Skeletal muscle tissue (tissue), 4 donors: ENCODE results near the gene HDAC10. TPM values are rescaled to one million over a fixed set of nuclear protein-coding genes. Genes with fewer than 3 reads are reported as not detected.

Experiments used
- H3K27ac ChIP-seq: one replicate; pipeline ENCODE4 v1.7.0; 2013; ENCODE audit warnings: mild to moderate bottlenecking, low read depth, low read length, inconsistent platforms
- H3K27me3 ChIP-seq, 3 donors: one replicate each; pipeline ENCODE4 v1.7.0; 2013; ENCODE audit warnings: low read length in 3 of 3; ENCODE audit not compliant: control insufficient read depth in 3 of 3, insufficient read depth in 3 of 3
- H3K36me3 ChIP-seq, 3 donors: one replicate each; pipeline ENCODE4 v1.7.0; 2013; ENCODE audit warnings: low read length in 3 of 3; ENCODE audit not compliant: control insufficient read depth in 3 of 3, insufficient read depth in 3 of 3
- H3K4me1 ChIP-seq, 3 donors: one replicate each; pipeline ENCODE4 v1.7.0; 2013; ENCODE audit warnings: low read length in 3 of 3, mild to moderate bottlenecking in 3 of 3; ENCODE audit not compliant: control insufficient read depth in 3 of 3, insufficient read depth in 3 of 3
- H3K4me3 ChIP-seq, 3 donors: one replicate each; pipeline ENCODE4 v1.7.0; 2013; ENCODE audit warnings: low read length in 3 of 3
- H3K9ac ChIP-seq, 3 donors: one replicate each; pipeline ENCODE4 v1.7.0; 2013; ENCODE audit warnings: low read length in 3 of 3, mild to moderate bottlenecking in 3 of 3, moderate library complexity in 2 of 3, low read depth in 1 of 3
- H3K9me3 ChIP-seq, 3 donors: one replicate each; pipeline ENCODE4 v1.7.0; 2013; ENCODE audit warnings: low read length in 3 of 3; ENCODE audit not compliant: control insufficient read depth in 3 of 3
- total RNA-seq: library from RNA; depleted of rRNA; stranded (reverse); fragments of >200 nt; gene quantifications from one replicate; pipeline ENCODE4 v1.2.3, GENCODE V29; 2014
- donor health status: Osteomylitis.

HDAC10 gene
- total RNA-seq, 1 donor from 2014 or later = 8.9 TPM

- Histone ChIP-seq H3K4me3 (no peak overlapping the region), H3K27ac (no peak overlapping the region), H3K27me3 (no peaks in the 10 kb centered on the region), H3K9ac (no peak overlapping the region), H3K36me3 (peaks cover 36 to 45% (median 36%) of the 10 kb centered on the region in 3 donors), H3K9me3 (no peaks in the 10 kb centered on the region), H3K4me1 (no peaks in the 10 kb centered on the region)
These were observed 34.6 kb upstream of the HDAC10 start for GRCh38 chr22:50285568-50286229.

- H3K9ac ChIP-seq = no peak overlapping the region
- no peak overlapping the region for H3K27ac ChIP-seq
- no peaks in the 10 kb centered on the region for H3K9me3 ChIP-seq
- H3K36me3 ChIP-seq = peaks cover 35 to 44% (median 35%) of the 10 kb centered on the region in 3 donors
- H3K27me3 ChIP-seq = no peaks in the 10 kb centered on the region
- H3K4me3 ChIP-seq = no peak overlapping the region
- no peaks in the 10 kb centered on the region for H3K4me1 ChIP-seq
These were observed 33.4 kb upstream of the HDAC10 start for GRCh38 chr22:50284479-50284878.

- Histone ChIP-seq H3K4me1 (no peaks in the 10 kb centered on the region), H3K9ac (no peak overlapping the region), H3K9me3 (no peaks in the 10 kb centered on the region), H3K27me3 (no peaks in the 10 kb centered on the region), H3K27ac (no peak overlapping the region), H3K36me3 (peaks cover 28 to 44% (median 29%) of the 10 kb centered on the region in 3 donors), H3K4me3 (no peak overlapping the region)
These were observed 32.8 kb upstream of the HDAC10 start for GRCh38 chr22:50283821-50284220.

GRCh38 chr22:50282361-50283155 is 31.5 kb upstream of the HDAC10 start:
- H3K27ac ChIP-seq = no peak overlapping the region

GRCh38 chr22:50281957-50282356 is 30.9 kb upstream of the HDAC10 start:
- H3K36me3 ChIP-seq = peaks cover 24 to 40% (median 36%) of the 10 kb centered on the region in 3 donors
- no peak overlapping the region for H3K4me3 ChIP-seq
- no peaks in the 10 kb centered on the region for H3K9me3 ChIP-seq
- no peak overlapping the region for H3K9ac ChIP-seq
- no peaks in the 10 kb centered on the region for H3K4me1 ChIP-seq
- no peaks in the 10 kb centered on the region for H3K27me3 ChIP-seq
- H3K27ac ChIP-seq = no peak overlapping the region

More at GRCh38 chr22:50282361-50283155, 31.5 kb upstream of the HDAC10 start:
- Histone ChIP-seq H3K9ac (no peak overlapping the region), H3K9me3 (no peaks in the 10 kb centered on the region), H3K4me3 (no peak overlapping the region), H3K27me3 (no peaks in the 10 kb centered on the region), H3K4me1 (no peaks in the 10 kb centered on the region), H3K36me3 (peaks cover 24 to 40% (median 36%) of the 10 kb centered on the region in 3 donors)

- Histone ChIP-seq H3K27ac (no peak overlapping the region), H3K9me3 (no peaks in the 10 kb centered on the region)
These were observed 30.3 kb upstream of the HDAC10 start for GRCh38 chr22:50281384-50281760.

GRCh38 chr22:50280708-50281383 is 29.8 kb upstream of the HDAC10 start:
- H3K9ac ChIP-seq = no peak overlapping the region
- H3K4me1 ChIP-seq = no peaks in the 10 kb centered on the region
- H3K27me3 ChIP-seq = no peaks in the 10 kb centered on the region
- no peaks in the 10 kb centered on the region for H3K9me3 ChIP-seq
- H3K27ac ChIP-seq = no peak overlapping the region
- no peak overlapping the region for H3K4me3 ChIP-seq
- H3K36me3 ChIP-seq = peaks cover 18 to 34% (median 30%) of the 10 kb centered on the region in 3 donors

More at GRCh38 chr22:50281384-50281760, 30.3 kb upstream of the HDAC10 start:
- no peaks in the 10 kb centered on the region for H3K4me1 ChIP-seq
- no peak overlapping the region for H3K9ac ChIP-seq
- H3K27me3 ChIP-seq = no peaks in the 10 kb centered on the region
- no peak overlapping the region for H3K4me3 ChIP-seq
- H3K36me3 ChIP-seq = peaks cover 21 to 38% (median 35%) of the 10 kb centered on the region in 3 donors

- no peak overlapping the region for H3K9ac ChIP-seq
- peaks cover 18 to 32% (median 28%) of the 10 kb centered on the region in 3 donors for H3K36me3 ChIP-seq
- H3K4me3 ChIP-seq = no peak overlapping the region
- no peak overlapping the region for H3K27ac ChIP-seq
- no peaks in the 10 kb centered on the region for H3K4me1 ChIP-seq
- no peaks in the 10 kb centered on the region for H3K9me3 ChIP-seq
- H3K27me3 ChIP-seq = no peaks in the 10 kb centered on the region
These were observed 29.1 kb upstream of the HDAC10 start for GRCh38 chr22:50280022-50280707.

GRCh38 chr22:50278956-50279619 is 28.0 kb upstream of the HDAC10 start:
- Histone ChIP-seq H3K9me3 (no peaks in the 10 kb centered on the region), H3K36me3 (peaks cover 15 to 30% (median 28%) of the 10 kb centered on the region in 3 donors), H3K4me3 (no peak overlapping the region), H3K4me1 (peaks cover 2% of the 10 kb centered on the region in 3 donors), H3K27ac (no peak overlapping the region), H3K9ac (no peak overlapping the region), H3K27me3 (no peaks in the 10 kb centered on the region)
